GM12878 (cell line): ENCODE data around the gene TP53RK. TPM values are rescaled to one million over a fixed set of nuclear protein-coding genes. Genes with fewer than 3 reads are reported as not detected.
"Not testable (repeated sequence)": the region's sequence is repeated elsewhere in the genome, so short reads cannot be mapped to it uniquely, and the experiment has no call there.

ENCODE experiments used
- ATAC-seq: fragments of 200-7000 bp; cut with Tn5 transposase; 3 replicates; pipeline ENCODE4 v1.9.1; 2020; ENCODE audit warnings: mild to moderate bottlenecking, moderate library complexity
- BruUV-seq: library from RNA; stranded (reverse); fragments of 400-500 nt; replicated peaks from 2 replicates; lab custom pipeline; 2021; lab: Mats Ljungman, UMichigan
- CTCF ChIA-PET: fragments of 300-600 bp; sonication (Branson Sonifier 250); formaldehyde crosslinking; extraction: SDS; loops from one replicate; lab custom pipeline; 2021; ENCODE audit warnings: inconsistent platforms; lab: Yijun Ruan, JAX
- POLR2A ChIA-PET: fragments of 350-600 bp; formaldehyde crosslinking; extraction: SDS; loops from one replicate; lab custom pipeline; 2021; ENCODE audit warnings: inconsistent platforms; lab: Charles Lee
- RAD21 ChIA-PET: fragments of 300-600 bp; sonication (Branson Sonifier 250); formaldehyde crosslinking; loops from one replicate; lab custom pipeline; 2023; ENCODE audit warnings: antibody characterized with exemption; ENCODE audit not compliant: unreplicated experiment; lab: Charles Lee
- SMC1A ChIA-PET: fragments of 300-600 bp; sonication (Branson Sonifier 250); formaldehyde crosslinking; loops from one replicate; lab custom pipeline; 2023; ENCODE audit not compliant: unreplicated experiment, uncharacterized antibody; lab: Charles Lee
- DNase-seq: peaks from one replicate; pipeline ENCODE4 v3.0.0-alpha.2; 2011; ENCODE audit warnings: low read depth, low spot score
- FAIRE-seq: peaks from 3 replicates; lab custom pipeline; 2011; peaks lifted over from hg19 to GRCh38; lab: Jason Lieb, UNC
- H2AFZ ChIP-seq: 2 replicates; pipeline ENCODE4 v1.6.0; 2011; ENCODE audit warnings: low read depth, low read length, control low read depth; ENCODE audit not compliant: control insufficient read depth
- H3K27ac ChIP-seq: 2 replicates; pipeline ENCODE4 v1.5.1; 2011; ENCODE audit warnings: control low read depth; ENCODE audit not compliant: control insufficient read depth, insufficient read depth
- H3K27me3 ChIP-seq, 2 experiments: replicated peaks in 1 of 2; 2 replicates each; pipeline versions ENCODE4 v1.6.0 to v1.6.1; 2011; ENCODE audit warnings: low read length in 1 of 2; ENCODE audit not compliant: control insufficient read depth in 2 of 2, insufficient read depth in 2 of 2
- H3K36me3 ChIP-seq, 2 experiments: 2 replicates each; pipeline ENCODE4 v1.5.1; 2011; ENCODE audit warnings: low read length in 1 of 2; ENCODE audit not compliant: control insufficient read depth in 2 of 2, insufficient read depth in 2 of 2
- H3K4me1 ChIP-seq: 2 replicates; pipeline ENCODE4 v1.6.1; 2011; ENCODE audit warnings: mild to moderate bottlenecking, low read length, moderate library complexity, mixed read lengths; ENCODE audit not compliant: control insufficient read depth, insufficient read depth
- H3K4me2 ChIP-seq: 2 replicates; pipeline ENCODE4 v1.6.0; 2011; ENCODE audit warnings: control low read depth; ENCODE audit not compliant: control insufficient read depth, insufficient read depth
- H3K4me3 ChIP-seq: fragments of 200-600 bp; sonication (generic); 2 replicates; pipeline ENCODE4 v1.5.1; 2016
- H3K79me2 ChIP-seq: 2 replicates; pipeline ENCODE4 v1.6.0; 2011; ENCODE audit warnings: low read length; ENCODE audit not compliant: control insufficient read depth, insufficient read depth
- H3K9ac ChIP-seq: 2 replicates; pipeline ENCODE4 v1.8.0; 2011; ENCODE audit warnings: low read length, control low read depth, mixed read lengths; ENCODE audit not compliant: control insufficient read depth, insufficient read depth
- H3K9me3 ChIP-seq: replicated peaks from 3 replicates; pipeline ENCODE4 v1.5.1; 2011; ENCODE audit warnings: mild to moderate bottlenecking, low read length; ENCODE audit not compliant: control insufficient read depth, insufficient read depth
- H4K20me1 ChIP-seq: 2 replicates; pipeline ENCODE4 v1.6.0; 2011; ENCODE audit not compliant: control insufficient read depth, insufficient read depth
- ATF2 ChIP-seq: IDR thresholded peaks from 2 replicates; pipeline ENCODE4 v1.6.1; 2012; ENCODE audit warnings: low read length, inconsistent platforms
- ATF3 ChIP-seq: IDR thresholded peaks from 2 replicates; pipeline ENCODE4 v1.6.1; 2011; ENCODE audit warnings: low read depth, mild to moderate bottlenecking, low read length, moderate library complexity, borderline replicate concordance; ENCODE audit errors: extremely low read depth
- BCL3 ChIP-seq: IDR thresholded peaks from 2 replicates; pipeline ENCODE4 v1.6.1; 2011; ENCODE audit warnings: borderline replicate concordance, low read depth, mild to moderate bottlenecking, moderate library complexity, low read length; ENCODE audit not compliant: insufficient read depth, poor library complexity, severe bottlenecking
- CHD1 ChIP-seq: IDR thresholded peaks from 2 replicates; pipeline ENCODE4 v1.6.1; 2012; ENCODE audit warnings: low read depth, low read length, improper control_type of control experiment
- CREM ChIP-seq: IDR thresholded peaks from 2 replicates; pipeline ENCODE4 v1.6.1; 2014; ENCODE audit warnings: antibody characterized with exemption, low read depth
- FOXK2 ChIP-seq: fragments of 450-650 bp; IDR thresholded peaks from 2 replicates; pipeline ENCODE4 v1.6.1; 2017; ENCODE audit warnings: mild to moderate bottlenecking, moderate library complexity
- PAX5 ChIP-seq: IDR thresholded peaks from 2 replicates; pipeline ENCODE4 v1.6.1; 2011; ENCODE audit warnings: low read depth, low read length, borderline replicate concordance
- PKNOX1 ChIP-seq: fragments of 450-650 bp; IDR thresholded peaks from 2 replicates; pipeline ENCODE4 v1.6.1; 2016; ENCODE audit warnings: mild to moderate bottlenecking
- RELA ChIP-seq: fragments of 450-650 bp; IDR thresholded peaks from 2 replicates; pipeline ENCODE4 v1.8.0; 2014; ENCODE audit warnings: borderline replicate concordance; ENCODE audit not compliant: partially characterized antibody
- SIN3A ChIP-seq: IDR thresholded peaks from 2 replicates; pipeline ENCODE4 v1.6.1; 2012; ENCODE audit warnings: low read depth, low read length, improper control_type of control experiment
- WGBS: methylation state at CpG from one replicate; pipeline ENCODE4 v1.1.6; 2016; ENCODE audit warnings: low lambda C conversion rate; ENCODE audit not compliant: insufficient replicate concordance, insufficient coverage; ENCODE audit errors: missing lambda C conversion rate; 5-methylcytosine and 5-hydroxymethylcytosine counted together
- in situ Hi-C: fragments of 300-500 bp; cut with MboI; formaldehyde crosslinking; loops from 9 replicates; pipeline ENCODE4 v1.14.3; 2018; ENCODE audit warnings: mixed read lengths
- intact Hi-C: fragments of 100-400 bp; cut with micrococcal nuclease; formaldehyde crosslinking; loops from one replicate; pipeline ENCODE4 v1.14.2; 2022; ENCODE audit not compliant: unreplicated experiment
- polyA plus RNA-seq, 11 experiments: library from polyadenylated mRNA; depleted of rRNA in 4 of 11; unstranded in 6 of 11; stranded (reverse) in 5 of 11; fragments of >200 nt; fragmentation: Nextera tagmentation in 4 of 11; fragmentation: Illumina TruSeq in 1 of 11; extraction: Ambion mirVana in 4 of 11; extraction: Trizol in 1 of 11; gene quantifications; 1 replicate in 1 of 11; 2 replicates in 10 of 11; pipeline versions ENCODE4 v1.2.1 to v1.2.3, GENCODE V29; 2011 to 2016; ENCODE audit warnings: inconsistent platforms in 2 of 11, missing spikeins in 2 of 11, low read depth in 1 of 11
- total RNA-seq, 4 experiments: library from RNA; depleted of rRNA in 3 of 4; stranded (reverse); fragments of >200 nt in 3 of 4; fragmentation: Illumina TruSeq in 1 of 4; extraction: Trizol in 1 of 4; gene quantifications; 2 replicates each; pipeline versions ENCODE4 v1.2.1 to v1.2.3, GENCODE V29; 2013 to 2021

The TP53RK gene
- total and polyA plus RNA-seq, 10 of the 15 experiments (the other 5 are each of a cell fraction or from before 2014, with no cell fraction given) = 3.8 to 23.1 (median 16.1) TPM

GRCh38 chr20:46676649-46677316 lies 12.5 kb downstream of the TP53RK start:
- H3K9me3 ChIP-seq, H3K9ac ChIP-seq, H3K79me2 ChIP-seq, in situ Hi-C loops, H2AFZ ChIP-seq, H3K4me2 ChIP-seq, H4K20me1 ChIP-seq, BruUV-seq, H3K27ac ChIP-seq, ATAC-seq, POLR2A ChIA-PET, H3K4me1 ChIP-seq, RAD21 ChIA-PET, H3K4me3 ChIP-seq, H3K36me3 ChIP-seq, DNase-seq, intact Hi-C loops, FAIRE-seq, H3K27me3 ChIP-seq: not testable (repeated sequence)
- ChIA-PET CTCF (interaction anchor here (1.7 to 2.2 kb wide), 3 partner anchors 9 to 155 kb away, joined by 3 to 8 read pairs (median 4); no protein-coding TSS in a partner anchor), SMC1A (interaction anchor here (0.6 kb wide), 1 partner anchor 25 kb away, joined by 3 read pairs; no protein-coding TSS in a partner anchor)
- 68% methylated on average over 12 of the region's 14 CpGs for WGBS

GRCh38 chr20:46674253-46675083 lies 14.8 kb downstream of the TP53RK start:
- intact Hi-C loops (no loop called here), in situ Hi-C loops (no loop called here)
- Histone ChIP-seq H3K27me3 (no peaks in the 10 kb centered on the region), H3K4me2 (no peak overlapping the region), H3K79me2 (no peaks in the 10 kb centered on the region), H3K9ac (no peak overlapping the region), H3K27ac (no peak overlapping the region), H3K9me3 (no peaks in the 10 kb centered on the region; the same call in 2 of the 3 replicates), H3K36me3 (no peaks in the 10 kb centered on the region), H3K4me1 (no peaks in the 10 kb centered on the region), H3K4me3 (no peak overlapping the region), H2AFZ (no peak overlapping the region), H4K20me1 (no peaks in the 10 kb centered on the region)
- no peak for DNase-seq
- POLR2A ChIA-PET = interaction anchor here (0.6 kb wide), 1 partner anchor 94 kb away, joined by 5 read pairs; no protein-coding TSS in a partner anchor
- no peak for ATAC-seq
- CTCF ChIA-PET = no interaction called here
- WGBS = 70% methylated on average over 14 of the region's 14 CpGs
- no peak for FAIRE-seq
- BruUV-seq = no TSS peak
- SMC1A ChIA-PET = no interaction called here
- RAD21 ChIA-PET = no interaction called here
- TF ChIP-seq ATF3 (no peak), RELA (no peak), CHD1 (no peak), PKNOX1 (no peak), BCL3 (no peak), SIN3A (no peak), FOXK2 (no peak), PAX5 (no peak), CREM (no peak), ATF2 (no peak)
